H1 (cell line): ENCODE measurements around the gene ENAH. TPM values are rescaled to one million over a fixed set of nuclear protein-coding genes. Genes with fewer than 3 reads are reported as not detected.

Experiments used
- CTCF ChIA-PET: fragments of 300-600 bp; sonication (Branson Sonifier 250); formaldehyde crosslinking; loops from one replicate; lab custom pipeline; 2021; ENCODE audit not compliant: partially characterized antibody; lab: Charles Lee
- POLR2A ChIA-PET: fragments of 300-600 bp; sonication (Branson Sonifier 250); formaldehyde crosslinking; loops from one replicate; lab custom pipeline; 2021; ENCODE audit warnings: inconsistent platforms; ENCODE audit not compliant: partially characterized antibody; lab: Charles Lee
- DNase-seq, 2 experiments: peaks; one replicate each; pipeline versions ENCODE4 v3.0.0 to v3.0.0-alpha.2; 2010 to 2022; ENCODE audit warnings: low spot score in 2 of 2, low read depth in 1 of 2, mixed read lengths in 1 of 2
- FAIRE-seq: peaks from 2 replicates; lab custom pipeline; 2011; peaks lifted over from hg19 to GRCh38; lab: Jason Lieb, UNC
- H2AFZ ChIP-seq: 2 replicates; pipeline ENCODE4 v1.8.1; 2012; ENCODE audit warnings: low read length, inconsistent platforms
- H2AK5ac ChIP-seq: 2 replicates; pipeline ENCODE4 v1.6.1; 2013; ENCODE audit warnings: low read depth, low read length
- H2BK120ac ChIP-seq: replicated peaks from 2 replicates; pipeline ENCODE3; 2013; ENCODE audit warnings: low read depth, low read length, inconsistent platforms
- H2BK12ac ChIP-seq: 2 replicates; pipeline ENCODE4 v1.6.1; 2013; ENCODE audit warnings: low read depth, low read length
- H2BK15ac ChIP-seq: 2 replicates; pipeline ENCODE4 v1.6.1; 2013; ENCODE audit warnings: low read length
- H2BK20ac ChIP-seq: 2 replicates; pipeline ENCODE4 v1.6.1; 2013; ENCODE audit warnings: low read length
- H2BK5ac ChIP-seq: 2 replicates; pipeline ENCODE4 v1.6.1; 2013; ENCODE audit warnings: low read depth, low read length
- H3K14ac ChIP-seq: 2 replicates; pipeline ENCODE4 v1.6.1; 2013; ENCODE audit warnings: inconsistent platforms; ENCODE audit not compliant: insufficient read length
- H3K18ac ChIP-seq: 2 replicates; pipeline ENCODE4 v1.6.1; 2013; ENCODE audit warnings: low read length; ENCODE audit errors: extremely low read depth
- H3K23ac ChIP-seq: 2 replicates; pipeline ENCODE4 v1.6.1; 2013; ENCODE audit warnings: inconsistent platforms; ENCODE audit not compliant: insufficient read length
- H3K23me2 ChIP-seq: 2 replicates; pipeline ENCODE4 v1.6.1; 2013; ENCODE audit warnings: low read depth, low read length
- H3K27ac ChIP-seq: 2 replicates; pipeline ENCODE4 v1.6.1; 2011; ENCODE audit warnings: low read depth, low read length, inconsistent platforms
- H3K27me3 ChIP-seq, 4 experiments: replicated peaks in 1 of 4; 1 replicate in 1 of 4; 2 replicates in 3 of 4; pipeline versions ENCODE4 v1.6.1 to v1.8.1; 2011 to 2013; ENCODE audit warnings: low read length in 3 of 4, mild to moderate bottlenecking in 3 of 4, inconsistent platforms in 2 of 4, mixed read lengths in 2 of 4, moderate library complexity in 1 of 4; ENCODE audit not compliant: control insufficient read depth in 3 of 4, insufficient read depth in 3 of 4; ENCODE audit errors: extremely low read depth in 1 of 4
- H3K36me3 ChIP-seq, 4 experiments: 2 replicates each; pipeline versions ENCODE4 v1.6.1 to v1.8.1; 2011 to 2013; ENCODE audit warnings: mild to moderate bottlenecking in 4 of 4, low read length in 3 of 4, moderate library complexity in 2 of 4, control low read depth in 1 of 4, inconsistent platforms in 1 of 4; ENCODE audit not compliant: insufficient read depth in 4 of 4, control insufficient read depth in 2 of 4
- H3K4ac ChIP-seq: replicated peaks from 2 replicates; pipeline ENCODE3; 2013; ENCODE audit warnings: low read length, low read depth, mixed read lengths, inconsistent platforms; ENCODE audit not compliant: insufficient read length
- H3K4me1 ChIP-seq, 4 experiments: replicated peaks in 1 of 4; 1 replicate in 1 of 4; 2 replicates in 3 of 4; pipeline versions ENCODE4 v1.6.1 to v1.8.1; 2011 to 2013; ENCODE audit warnings: low read length in 3 of 4, inconsistent platforms in 2 of 4, mixed read lengths in 1 of 4; ENCODE audit not compliant: insufficient read depth in 4 of 4, control insufficient read depth in 3 of 4
- H3K4me2 ChIP-seq, 2 experiments: 2 replicates each; pipeline versions ENCODE4 v1.6.1 to v1.8.1; 2011 to 2013; ENCODE audit warnings: low read depth in 2 of 2, low read length in 2 of 2, control low read depth in 1 of 2, inconsistent platforms in 1 of 2, mild to moderate bottlenecking in 1 of 2; ENCODE audit not compliant: insufficient read depth in 1 of 2
- H3K4me3 ChIP-seq, 4 experiments: fragments of 200-600, 300-600 bp in 1 of 4; sonication (generic), shearing (Covaris generic), sonication (Bioruptor Twin) in 1 of 4; 2 replicates each; pipeline versions ENCODE4 v1.5.1 to v1.8.1; 2011 to 2016; ENCODE audit warnings: low read length in 4 of 4, low read depth in 3 of 4, control low read depth in 2 of 4, inconsistent platforms in 2 of 4, mild to moderate bottlenecking in 2 of 4, mixed read lengths in 1 of 4, moderate library complexity in 1 of 4; ENCODE audit not compliant: insufficient read depth in 2 of 4; ENCODE audit errors: extremely low read depth in 1 of 4
- H3K56ac ChIP-seq: replicated peaks from 2 replicates; pipeline ENCODE3; 2013; ENCODE audit warnings: low read depth, mild to moderate bottlenecking, mixed read lengths, low read length, inconsistent platforms; ENCODE audit not compliant: insufficient read length
- H3K79me1 ChIP-seq: 2 replicates; pipeline ENCODE4 v1.6.1; 2013; ENCODE audit warnings: low read depth, low read length, control low read depth
- H3K79me2 ChIP-seq, 2 experiments: 2 replicates each; pipeline versions ENCODE4 v1.6.1 to v1.8.1; 2012 to 2013; ENCODE audit warnings: low read length in 2 of 2, mild to moderate bottlenecking in 2 of 2, inconsistent platforms in 1 of 2; ENCODE audit not compliant: insufficient read depth in 2 of 2, control insufficient read depth in 1 of 2
- H3K9ac ChIP-seq, 4 experiments: replicated peaks in 1 of 4; 1 replicate in 1 of 4; 2 replicates in 3 of 4; pipeline versions ENCODE4 v1.6.1 to v1.8.1; 2011 to 2013; ENCODE audit warnings: low read depth in 3 of 4, low read length in 3 of 4, control low read depth in 2 of 4, mild to moderate bottlenecking in 2 of 4, moderate library complexity in 2 of 4, inconsistent platforms in 1 of 4; ENCODE audit errors: extremely low read depth in 1 of 4
- H3K9me3 ChIP-seq, 2 experiments: 2 replicates each; pipeline versions ENCODE4 v1.6.1 to v1.8.1; 2012 to 2013; ENCODE audit warnings: mild to moderate bottlenecking in 2 of 2, moderate library complexity in 2 of 2, control low read depth in 1 of 2, inconsistent platforms in 1 of 2, low read depth in 1 of 2, low read length in 1 of 2, mixed read lengths in 1 of 2; ENCODE audit not compliant: insufficient read depth in 2 of 2
- H4K20me1 ChIP-seq, 2 experiments: replicated peaks in 1 of 2; 2 replicates each; pipeline versions ENCODE3 to v1.8.1; 2011 to 2013; ENCODE audit warnings: inconsistent platforms in 2 of 2, low read length in 2 of 2, mild to moderate bottlenecking in 1 of 2; ENCODE audit not compliant: insufficient read depth in 2 of 2, control insufficient read depth in 1 of 2
- H4K5ac ChIP-seq: 2 replicates; pipeline ENCODE4 v1.6.1; 2013; ENCODE audit warnings: low read length, low read depth, mixed read lengths, inconsistent platforms; ENCODE audit not compliant: insufficient read length
- H4K8ac ChIP-seq: 2 replicates; pipeline ENCODE4 v1.8.0; 2013; ENCODE audit warnings: mild to moderate bottlenecking, moderate library complexity, low read length, inconsistent platforms; ENCODE audit not compliant: insufficient read depth; ENCODE audit errors: extremely low read depth
- H4K91ac ChIP-seq: replicated peaks from 2 replicates; pipeline ENCODE3; 2013; ENCODE audit warnings: low read length, mixed read lengths, inconsistent platforms; ENCODE audit not compliant: insufficient read length
- WGBS, 2 experiments: shearing (Covaris generic) in 1 of 2; methylation state at CpG; one replicate each; pipeline versions ENCODE4 v1.1.6 to v1.1.7; 2013 to 2015; ENCODE audit warnings: low lambda C conversion rate in 2 of 2, mixed read lengths in 2 of 2, inconsistent platforms in 1 of 2, low coverage in 1 of 2, missing lambda C conversion rate in 1 of 2; ENCODE audit not compliant: insufficient replicate concordance in 2 of 2, insufficient coverage in 1 of 2, insufficient read length in 1 of 2; ENCODE audit errors: extremely low coverage in 1 of 2, missing lambda C conversion rate in 1 of 2; 5-methylcytosine and 5-hydroxymethylcytosine counted together
- polyA plus RNA-seq, 7 experiments: library from polyadenylated mRNA; depleted of rRNA in 3 of 7; stranded (reverse) in 5 of 7; unstranded in 2 of 7; fragments of >200 nt in 5 of 7; fragments of 200-250 nt in 2 of 7; gene quantifications; 1 replicate in 5 of 7; 2 replicates in 1 of 7; 4 replicates in 1 of 7; pipeline versions ENCODE4 v1.2.1 to v1.2.3, GENCODE V29; 2011 to 2013; ENCODE audit warnings: missing spikeins in 2 of 7, mixed read lengths in 2 of 7
- total RNA-seq: library from RNA; stranded (reverse); fragmentation: NEBNext Ultra II Directional; extraction: Animal tissue kit (Norgen Biotek cat#: 25700); gene quantifications from 2 replicates; pipeline ENCODE4 v1.2.1, GENCODE V29; 2021

ENAH gene
- total and polyA plus RNA-seq, 2 of the 8 experiments (the other 6 are each of a cell fraction or from before 2014, with no cell fraction given) = 39.1 to 335 TPM

GRCh38 chr1:225468270-225469020 is 184.5 kb downstream of the ENAH start:
- Histone ChIP-seq H3K23ac (no peak overlapping the region), H3K4me1 (peaks cover 6 to 11% (median 10%) of the 10 kb centered on the region in 4 experiments), H3K9me3 (no peaks in the 10 kb centered on the region), H3K36me3 (no peaks in the 10 kb centered on the region), H3K79me1 (no peaks in the 10 kb centered on the region), H2AFZ (no peak overlapping the region), H4K8ac (no peak overlapping the region), H4K91ac (no peak overlapping the region), H4K5ac (no peak overlapping the region), H3K56ac (no peak overlapping the region), H2BK12ac (no peak overlapping the region), H3K9ac (no peak overlapping the region), H3K23me2 (no peaks in the 10 kb centered on the region), H2AK5ac (no peak overlapping the region), H3K18ac (no peak overlapping the region), H3K27ac (no peak overlapping the region), H3K27me3 (no peaks in the 10 kb centered on the region), H2BK5ac (no peak overlapping the region), H2BK120ac (no peak overlapping the region), H3K4me2 (no peak overlapping the region), H2BK20ac (no peak overlapping the region), H3K14ac (no peak overlapping the region), H4K20me1 (no peaks in the 10 kb centered on the region), H3K79me2 (no peaks in the 10 kb centered on the region), H3K4me3 (no peak overlapping the region), H2BK15ac (no peak overlapping the region), H3K4ac (no peak overlapping the region)
- WGBS, 2 experiments = 92% methylated on average over 10 of the region's 10 CpGs; no CpG with 5 or more reads in 1 of the 2 experiments
- FAIRE-seq (no peak), DNase-seq (no peak)
- POLR2A ChIA-PET = interaction anchor here (0.6 to 2.0 kb wide), 5 partner anchors 7 to 600 kb away, joined by 3 to 6 read pairs (median 3); no protein-coding TSS in a partner anchor
- CTCF ChIA-PET = interaction anchor here (0.6 to 2.7 kb wide), 14 partner anchors 8 to 505 kb away, joined by 3 to 8 read pairs (median 4); no protein-coding TSS in a partner anchor
